ENCODE measurements around the gene EYS. TPM values are rescaled to one million over a fixed set of nuclear protein-coding genes. Genes with fewer than 3 reads are reported as not detected.
"Not testable (repeated sequence)": the region's sequence is repeated elsewhere in the genome, so short reads cannot be mapped to it uniquely, and the experiment has no call there.

EYS gene
- total and polyA plus RNA-seq, 9 of the 15 experiments (the other 6 are each of a cell fraction or from before 2014, with no cell fraction given) = 0.03 to 0.36 (median 0.10) TPM; not detected in 2

DNA sequence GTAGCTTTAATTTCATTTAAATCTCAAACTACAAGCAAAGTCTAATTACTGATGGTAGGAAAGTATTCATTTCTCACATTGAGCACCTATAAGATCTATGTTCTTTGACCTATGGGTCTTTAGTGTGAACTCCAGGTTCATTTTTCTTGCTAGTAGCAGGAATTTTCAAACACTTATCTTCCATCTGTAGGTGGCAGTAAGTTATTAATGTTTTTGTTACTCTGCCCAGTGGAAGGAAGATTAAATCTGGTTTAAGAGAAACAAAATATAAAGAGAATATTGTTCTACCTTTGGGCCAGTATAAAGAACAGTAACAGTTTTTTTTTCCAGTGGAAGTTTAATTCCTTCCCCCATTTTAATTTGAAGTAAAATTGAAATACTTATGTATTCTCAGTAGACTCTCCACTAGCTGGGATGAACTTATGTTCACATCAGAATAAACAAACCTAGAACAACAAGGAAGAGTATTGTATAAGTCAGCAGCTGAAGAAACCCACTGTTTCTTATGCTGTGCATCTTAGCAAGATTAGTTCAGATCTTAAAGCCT, 1743.2 kb downstream of the EYS start (continued):
- TF ChIP-seq, protein P1, sequence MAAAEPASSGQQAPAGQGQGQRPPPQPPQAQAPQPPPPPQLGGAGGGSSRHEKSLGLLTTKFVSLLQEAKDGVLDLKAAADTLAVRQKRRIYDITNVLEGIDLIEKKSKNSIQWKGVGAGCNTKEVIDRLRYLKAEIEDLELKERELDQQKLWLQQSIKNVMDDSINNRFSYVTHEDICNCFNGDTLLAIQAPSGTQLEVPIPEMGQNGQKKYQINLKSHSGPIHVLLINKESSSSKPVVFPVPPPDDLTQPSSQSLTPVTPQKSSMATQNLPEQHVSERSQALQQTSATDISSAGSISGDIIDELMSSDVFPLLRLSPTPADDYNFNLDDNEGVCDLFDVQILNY (CRISPR knock-in tag; IDR thresholded peaks at IDR 0.05) = no peak
- TF ChIP-seq, protein P2, sequence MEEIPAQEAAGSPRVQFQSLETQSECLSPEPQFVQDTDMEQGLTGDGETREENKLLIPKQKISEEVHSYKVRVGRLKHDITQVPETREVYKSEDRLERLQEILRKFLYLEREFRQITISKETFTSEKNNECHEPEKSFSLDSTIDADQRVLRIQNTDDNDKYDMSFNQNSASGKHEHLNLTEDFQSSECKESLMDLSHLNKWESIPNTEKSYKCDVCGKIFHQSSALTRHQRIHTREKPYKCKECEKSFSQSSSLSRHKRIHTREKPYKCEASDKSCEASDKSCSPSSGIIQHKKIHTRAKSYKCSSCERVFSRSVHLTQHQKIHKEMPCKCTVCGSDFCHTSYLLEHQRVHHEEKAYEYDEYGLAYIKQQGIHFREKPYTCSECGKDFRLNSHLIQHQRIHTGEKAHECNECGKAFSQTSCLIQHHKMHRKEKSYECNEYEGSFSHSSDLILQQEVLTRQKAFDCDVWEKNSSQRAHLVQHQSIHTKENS (CRISPR knock-in tag; IDR thresholded peaks at IDR 0.05) = no peak
- TF ChIP-seq, protein P3, sequence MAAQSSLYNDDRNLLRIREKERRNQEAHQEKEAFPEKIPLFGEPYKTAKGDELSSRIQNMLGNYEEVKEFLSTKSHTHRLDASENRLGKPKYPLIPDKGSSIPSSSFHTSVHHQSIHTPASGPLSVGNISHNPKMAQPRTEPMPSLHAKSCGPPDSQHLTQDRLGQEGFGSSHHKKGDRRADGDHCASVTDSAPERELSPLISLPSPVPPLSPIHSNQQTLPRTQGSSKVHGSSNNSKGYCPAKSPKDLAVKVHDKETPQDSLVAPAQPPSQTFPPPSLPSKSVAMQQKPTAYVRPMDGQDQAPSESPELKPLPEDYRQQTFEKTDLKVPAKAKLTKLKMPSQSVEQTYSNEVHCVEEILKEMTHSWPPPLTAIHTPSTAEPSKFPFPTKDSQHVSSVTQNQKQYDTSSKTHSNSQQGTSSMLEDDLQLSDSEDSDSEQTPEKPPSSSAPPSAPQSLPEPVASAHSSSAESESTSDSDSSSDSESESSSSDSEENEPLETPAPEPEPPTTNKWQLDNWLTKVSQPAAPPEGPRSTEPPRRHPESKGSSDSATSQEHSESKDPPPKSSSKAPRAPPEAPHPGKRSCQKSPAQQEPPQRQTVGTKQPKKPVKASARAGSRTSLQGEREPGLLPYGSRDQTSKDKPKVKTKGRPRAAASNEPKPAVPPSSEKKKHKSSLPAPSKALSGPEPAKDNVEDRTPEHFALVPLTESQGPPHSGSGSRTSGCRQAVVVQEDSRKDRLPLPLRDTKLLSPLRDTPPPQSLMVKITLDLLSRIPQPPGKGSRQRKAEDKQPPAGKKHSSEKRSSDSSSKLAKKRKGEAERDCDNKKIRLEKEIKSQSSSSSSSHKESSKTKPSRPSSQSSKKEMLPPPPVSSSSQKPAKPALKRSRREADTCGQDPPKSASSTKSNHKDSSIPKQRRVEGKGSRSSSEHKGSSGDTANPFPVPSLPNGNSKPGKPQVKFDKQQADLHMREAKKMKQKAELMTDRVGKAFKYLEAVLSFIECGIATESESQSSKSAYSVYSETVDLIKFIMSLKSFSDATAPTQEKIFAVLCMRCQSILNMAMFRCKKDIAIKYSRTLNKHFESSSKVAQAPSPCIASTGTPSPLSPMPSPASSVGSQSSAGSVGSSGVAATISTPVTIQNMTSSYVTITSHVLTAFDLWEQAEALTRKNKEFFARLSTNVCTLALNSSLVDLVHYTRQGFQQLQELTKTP (IDR thresholded peaks at IDR 0.05; ENCODE audit: low read depth in 1 of 2, partially characterized antibody in 2 of 2) = no peak
- no peak for TF ChIP-seq GABPB2 (CRISPR knock-in tag; conservative IDR thresholded peaks at IDR 0.05)

DNA sequence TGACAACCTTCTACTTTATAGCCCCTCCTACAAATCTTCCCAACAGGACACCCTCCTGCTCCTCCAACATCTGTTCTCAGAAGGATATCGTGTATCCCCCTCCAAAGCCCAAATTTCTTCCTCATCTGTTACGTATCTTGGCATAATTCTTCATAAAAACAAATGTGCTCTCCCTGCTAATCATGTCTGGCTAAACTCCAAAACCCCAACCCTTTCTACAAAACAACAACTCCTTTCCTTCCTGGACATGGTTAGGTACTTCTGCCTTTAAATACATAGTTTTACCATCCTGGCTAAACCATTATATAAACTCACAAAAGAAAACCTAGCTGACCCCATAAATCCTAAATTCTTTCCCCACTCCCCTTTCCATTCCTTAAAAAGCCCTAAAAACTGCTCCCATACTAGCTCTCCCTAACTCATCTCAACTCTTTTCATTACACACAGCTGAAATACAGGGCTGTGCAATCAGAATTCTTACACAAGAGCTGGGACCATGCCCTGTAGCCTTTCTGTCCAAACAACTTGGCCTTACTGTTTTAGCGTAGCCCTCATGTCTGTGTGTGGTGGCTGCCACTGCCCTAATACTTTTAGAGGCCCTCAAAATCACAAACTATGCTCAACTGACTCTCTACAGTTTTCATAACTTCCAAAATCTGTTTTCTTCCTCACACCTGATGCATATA, 1753.5 kb downstream of the EYS start:
- BruUV-seq (replicated peaks); H3K4me3 ChIP-seq; ATAC-seq; H3K4me2 ChIP-seq (ENCODE audit: insufficient read depth, low read length); CTCF ChIA-PET (ENCODE audit: low intra/inter-chr PET ratio); H4K20me1 ChIP-seq (replicated peaks; ENCODE audit: control insufficient read depth, insufficient read depth, low read length); DNase-seq (ENCODE audit: extremely low read depth in 1 of 4, low spot score in 3 of 4); H3K9me1 ChIP-seq (ENCODE audit: control insufficient read depth, insufficient read depth, low read length); intact Hi-C loops (cut with micrococcal nuclease); H3K9me3 ChIP-seq (replicated peaks; ENCODE audit: control insufficient read depth, insufficient read depth, low read depth, low read length); H2AFZ ChIP-seq (ENCODE audit: low read depth, low read length); H3K9ac ChIP-seq (ENCODE audit: insufficient read depth in 1 of 2, low read depth in 2 of 2, low read length in 2 of 2); H3K79me2 ChIP-seq (ENCODE audit: control insufficient read depth, insufficient read depth, low read length); H3K36me3 ChIP-seq (ENCODE audit: control insufficient read depth, insufficient read depth, low read length); H3K4me1 ChIP-seq (replicated peaks in 1 of 2; ENCODE audit: control insufficient read depth in 2 of 2, insufficient read depth in 2 of 2, low read length in 2 of 2); H3K27me3 ChIP-seq (ENCODE audit: control insufficient read depth in 2 of 2, insufficient read depth in 2 of 2, low read length in 2 of 2); in situ Hi-C loops (cut with MboI); FAIRE-seq; H3K27ac ChIP-seq (ENCODE audit: extremely low read depth, low read depth, low read length): not testable (repeated sequence)
- 0% methylated on average over 3 of the region's 3 CpGs for WGBS (ENCODE audit: insufficient coverage, low coverage, missing lambda C conversion rate)
- POLR2A ChIA-PET = interaction anchor here (0.6 kb wide), 1 partner anchor 1814 kb away, joined by 4 read pairs; no protein-coding TSS in a partner anchor
